K562 (cell line): ENCODE measurements around the gene AMT. TPM values are rescaled to one million over a fixed set of nuclear protein-coding genes. Genes with fewer than 3 reads are reported as not detected.

Experiments used
- EP400 ChIP-seq: fragments of 450-650 bp; IDR thresholded peaks from 2 replicates; pipeline ENCODE4 v1.6.1; 2017; ENCODE audit warnings: antibody characterized with exemption, mild to moderate bottlenecking, moderate library complexity
- ETS2 ChIP-seq: IDR thresholded peaks from 2 replicates; pipeline ENCODE4 v1.6.1; 2016; ENCODE audit warnings: borderline replicate concordance, missing genetic modification characterization, mild to moderate bottlenecking, moderate library complexity, missing compliant biosample characterization; ENCODE audit not compliant: poor library complexity, severe bottlenecking
- HMGN3 ChIP-seq: IDR thresholded peaks from 2 replicates; pipeline ENCODE4 v1.6.1; 2011; ENCODE audit warnings: borderline replicate concordance, low read depth, mild to moderate bottlenecking, mixed read lengths, low read length; ENCODE audit not compliant: insufficient read length; ENCODE audit errors: extremely low read depth
- HNRNPLL ChIP-seq: fragments of 200-400 bp; formaldehyde crosslinking; IDR thresholded peaks from 2 replicates; pipeline ENCODE4 v1.6.1; 2017; ENCODE audit warnings: low read length, low read depth, mild to moderate bottlenecking; ENCODE audit not compliant: poor library complexity, severe bottlenecking
- ILK ChIP-seq: fragments of 450-650 bp; IDR thresholded peaks from 2 replicates; pipeline ENCODE4 v1.6.1; 2016; ENCODE audit warnings: missing genetic modification characterization, low read depth, mild to moderate bottlenecking, missing compliant biosample characterization, moderate library complexity, borderline replicate concordance
- MAZ ChIP-seq, 2 experiments: fragments of 450-650 bp in 1 of 2; sonication (generic) in 1 of 2; formaldehyde crosslinking; IDR thresholded peaks in 1 of 2; conservative IDR thresholded peaks in 1 of 2; 2 replicates each; pipeline versions ENCODE4 v1.4.0 to v1.5.0; 2020; ENCODE audit warnings: mild to moderate bottlenecking in 1 of 2, missing genetic modification reagents in 1 of 2
- NCOA1 ChIP-seq: fragments of 450-650 bp; IDR thresholded peaks from 2 replicates; pipeline ENCODE4 v1.6.1; 2016; ENCODE audit warnings: low read depth
- PHF20 ChIP-seq: fragments of 450-650 bp; IDR thresholded peaks from 2 replicates; pipeline ENCODE4 v1.6.1; 2018; ENCODE audit not compliant: partially characterized antibody
- POLR2AphosphoS2 ChIP-seq: IDR thresholded peaks from 2 replicates; pipeline ENCODE4 v1.6.1; 2012; ENCODE audit warnings: low read length, improper control_type of control experiment
- RB1 ChIP-seq: fragments of 450-650 bp; IDR thresholded peaks from 2 replicates; pipeline ENCODE4 v1.6.1; 2017; ENCODE audit warnings: low read depth, mild to moderate bottlenecking
- RBM25 ChIP-seq: fragments of 200-400 bp; formaldehyde crosslinking; IDR thresholded peaks from 2 replicates; pipeline ENCODE4 v1.6.1; 2018; ENCODE audit warnings: low read length, low read depth, moderate library complexity; ENCODE audit not compliant: severe bottlenecking
- SETDB1 ChIP-seq: IDR thresholded peaks from one replicate; pipeline ENCODE4 v1.6.1; 2012; ENCODE audit warnings: low read length, control low read depth, inconsistent platforms
- SRF ChIP-seq, 2 experiments: fragments of 250-450, 450-650 bp in 1 of 2; sonication (Bioruptor Pico) in 1 of 2; sonication (generic) in 1 of 2; formaldehyde crosslinking; IDR thresholded peaks; 2 replicates each; pipeline versions ENCODE4 v1.5.0 to v1.5.1; 2020 to 2022; ENCODE audit warnings: mild to moderate bottlenecking in 1 of 2, missing genetic modification reagents in 1 of 2
- TBP ChIP-seq: optimal IDR thresholded peaks from 2 replicates; pipeline ENCODE3; 2011; ENCODE audit warnings: low read depth, low read length, improper control_type of control experiment
- ZNF232 ChIP-seq: sonication (generic); formaldehyde crosslinking; IDR thresholded peaks from 2 replicates; pipeline ENCODE4 v1.8.0; 2022; ENCODE audit warnings: mild to moderate bottlenecking, missing genetic modification reagents
- ZNF347 ChIP-seq: fragments of 450-650 bp; formaldehyde crosslinking; IDR thresholded peaks from 2 replicates; pipeline ENCODE4 v1.4.0; 2020; ENCODE audit warnings: low read depth, mild to moderate bottlenecking, moderate library complexity
- polyA plus RNA-seq, 8 experiments: library from polyadenylated mRNA; depleted of rRNA in 4 of 8; stranded (reverse) in 5 of 8; unstranded in 3 of 8; fragments of >200 nt; fragmentation: Nextera tagmentation in 2 of 8; fragmentation: Illumina TruSeq in 1 of 8; extraction: Ambion mirVana in 2 of 8; extraction: Trizol in 1 of 8; gene quantifications; 2 replicates each; pipeline versions ENCODE4 v1.2.1 to v1.2.3, GENCODE V29; 2011 to 2014; ENCODE audit warnings: inconsistent platforms in 1 of 8, missing spikeins in 1 of 8
- total RNA-seq, 7 experiments: library from RNA; depleted of rRNA in 6 of 7; stranded (reverse); fragments of >200 nt in 6 of 7; fragmentation: Illumina TruSeq in 2 of 7; extraction: Trizol in 2 of 7; gene quantifications; 2 replicates each; pipeline versions ENCODE4 v1.2.1 to v1.2.3, GENCODE V29; 2011 to 2021; ENCODE audit warnings: low replicate concordance in 1 of 7
- TF ChIP-seq, protein P1 (sequence below): fragments of 250-450 bp; sonication (Bioruptor Pico); IDR thresholded peaks from 2 replicates; pipeline ENCODE4 v1.4.0; 2020
- TF ChIP-seq, protein P2 (sequence below): fragments of 250-450 bp; sonication (Bioruptor Pico); IDR thresholded peaks from 2 replicates; pipeline ENCODE4 v1.5.0; 2020; ENCODE audit warnings: mild to moderate bottlenecking
- TF ChIP-seq, protein P3 (sequence below): fragments of 250-450 bp; sonication (Bioruptor Pico); IDR thresholded peaks from 2 replicates; pipeline ENCODE4 v1.8.0; 2022; ENCODE audit warnings: moderate library complexity, mild to moderate bottlenecking, inconsistent platforms

The AMT gene
- total and polyA plus RNA-seq, 9 of the 15 experiments (the other 6 are each of a cell fraction or from before 2014, with no cell fraction given): 0.14 to 2.1 (median 0.52) TPM

DNA sequence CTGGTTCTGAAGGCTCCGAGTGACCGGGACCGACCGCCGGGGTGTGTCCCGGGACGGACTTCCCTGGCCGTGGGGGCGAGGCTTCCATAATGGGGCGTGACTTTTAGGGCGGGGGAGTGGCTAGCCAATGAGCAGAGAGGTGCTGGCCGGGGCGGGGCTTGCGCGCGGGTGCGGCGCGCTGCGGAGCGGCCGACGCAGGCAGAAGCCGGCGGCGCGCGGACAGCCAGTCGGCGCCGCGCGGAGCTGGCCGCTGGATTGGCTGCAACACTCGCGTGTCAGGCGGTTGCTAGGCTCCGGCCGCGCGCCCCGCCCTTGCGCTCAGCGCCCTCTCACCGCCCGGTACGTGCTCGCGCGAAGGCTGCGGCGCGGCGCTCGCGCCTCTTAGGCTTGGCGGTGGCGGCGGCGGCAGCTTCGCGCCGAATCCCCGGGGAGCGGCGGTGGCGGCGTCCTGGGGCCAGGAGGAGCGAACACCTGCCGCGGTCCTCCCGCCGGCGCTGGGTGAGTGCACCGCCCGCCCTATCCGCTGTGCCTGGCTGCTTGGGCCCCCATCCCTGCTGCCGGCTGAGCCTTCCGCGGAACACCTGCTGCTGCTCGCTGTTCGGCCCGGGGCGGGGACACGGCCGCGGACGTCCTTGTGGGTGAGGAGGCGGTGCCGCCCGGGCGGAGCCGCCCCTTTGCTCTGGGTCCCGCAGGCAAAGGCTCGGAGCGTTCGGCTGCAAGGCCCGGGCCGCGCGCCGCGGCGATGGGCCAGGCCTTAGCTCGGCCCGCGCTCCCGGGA lies 47.9 kb upstream of the AMT start, which contains the start of gene DAG1 (continued):
- TF ChIP-seq, protein P1, sequence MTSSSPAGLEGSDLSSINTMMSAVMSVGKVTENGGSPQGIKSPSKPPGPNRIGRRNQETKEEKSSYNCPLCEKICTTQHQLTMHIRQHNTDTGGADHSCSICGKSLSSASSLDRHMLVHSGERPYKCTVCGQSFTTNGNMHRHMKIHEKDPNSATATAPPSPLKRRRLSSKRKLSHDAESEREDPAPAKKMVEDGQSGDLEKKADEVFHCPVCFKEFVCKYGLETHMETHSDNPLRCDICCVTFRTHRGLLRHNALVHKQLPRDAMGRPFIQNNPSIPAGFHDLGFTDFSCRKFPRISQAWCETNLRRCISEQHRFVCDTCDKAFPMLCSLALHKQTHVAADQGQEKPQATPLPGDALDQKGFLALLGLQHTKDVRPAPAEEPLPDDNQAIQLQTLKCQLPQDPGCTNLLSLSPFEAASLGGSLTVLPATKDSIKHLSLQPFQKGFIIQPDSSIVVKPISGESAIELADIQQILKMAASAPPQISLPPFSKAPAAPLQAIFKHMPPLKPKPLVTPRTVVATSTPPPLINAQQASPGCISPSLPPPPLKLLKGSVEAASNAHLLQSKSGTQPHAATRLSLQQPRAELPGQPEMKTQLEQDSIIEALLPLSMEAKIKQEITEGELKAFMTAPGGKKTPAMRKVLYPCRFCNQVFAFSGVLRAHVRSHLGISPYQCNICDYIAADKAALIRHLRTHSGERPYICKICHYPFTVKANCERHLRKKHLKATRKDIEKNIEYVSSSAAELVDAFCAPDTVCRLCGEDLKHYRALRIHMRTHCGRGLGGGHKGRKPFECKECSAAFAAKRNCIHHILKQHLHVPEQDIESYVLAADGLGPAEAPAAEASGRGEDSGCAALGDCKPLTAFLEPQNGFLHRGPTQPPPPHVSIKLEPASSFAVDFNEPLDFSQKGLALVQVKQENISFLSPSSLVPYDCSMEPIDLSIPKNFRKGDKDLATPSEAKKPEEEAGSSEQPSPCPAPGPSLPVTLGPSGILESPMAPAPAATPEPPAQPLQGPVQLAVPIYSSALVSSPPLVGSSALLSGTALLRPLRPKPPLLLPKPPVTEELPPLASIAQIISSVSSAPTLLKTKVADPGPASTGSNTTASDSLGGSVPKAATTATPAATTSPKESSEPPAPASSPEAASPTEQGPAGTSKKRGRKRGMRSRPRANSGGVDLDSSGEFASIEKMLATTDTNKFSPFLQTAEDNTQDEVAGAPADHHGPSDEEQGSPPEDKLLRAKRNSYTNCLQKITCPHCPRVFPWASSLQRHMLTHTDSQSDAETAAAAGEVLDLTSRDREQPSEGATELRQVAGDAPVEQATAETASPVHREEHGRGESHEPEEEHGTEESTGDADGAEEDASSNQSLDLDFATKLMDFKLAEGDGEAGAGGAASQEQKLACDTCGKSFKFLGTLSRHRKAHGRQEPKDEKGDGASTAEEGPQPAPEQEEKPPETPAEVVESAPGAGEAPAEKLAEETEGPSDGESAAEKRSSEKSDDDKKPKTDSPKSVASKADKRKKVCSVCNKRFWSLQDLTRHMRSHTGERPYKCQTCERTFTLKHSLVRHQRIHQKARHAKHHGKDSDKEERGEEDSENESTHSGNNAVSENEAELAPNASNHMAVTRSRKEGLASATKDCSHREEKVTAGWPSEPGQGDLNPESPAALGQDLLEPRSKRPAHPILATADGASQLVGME: 0 out of 2 replicates have a peak, but pooled peaks have one; percentile 26
- TF ChIP-seq HNRNPLL (peak; percentile 54), SETDB1 (no peak), EP400 (peak; percentile 25; the same call in 1 of the 2 replicates), HMGN3 (peak; percentile 7), NCOA1 (no peak), ZNF347 (CRISPR knock-in tag) (no peak), PHF20 (no peak), RB1 (peak; percentile 60), TBP (peak; percentile 17), SRF (CRISPR knock-in tag; IDR thresholded peaks at IDR 0.05) (no peak), ETS2 (tag) (no peak), MAZ (CRISPR knock-in tag; conservative IDR thresholded peaks at IDR 0.05 in 1 of 2, IDR thresholded peaks at IDR 0.05 in 1 of 2) (peak in 1 of 2 experiments; percentile 45; a peak in 2 of 4 replicates), POLR2AphosphoS2 (no peak), ILK (no peak), RBM25 (peak; percentile 82), ZNF232 (CRISPR knock-in tag) (no peak)
- TF ChIP-seq, protein P2, sequence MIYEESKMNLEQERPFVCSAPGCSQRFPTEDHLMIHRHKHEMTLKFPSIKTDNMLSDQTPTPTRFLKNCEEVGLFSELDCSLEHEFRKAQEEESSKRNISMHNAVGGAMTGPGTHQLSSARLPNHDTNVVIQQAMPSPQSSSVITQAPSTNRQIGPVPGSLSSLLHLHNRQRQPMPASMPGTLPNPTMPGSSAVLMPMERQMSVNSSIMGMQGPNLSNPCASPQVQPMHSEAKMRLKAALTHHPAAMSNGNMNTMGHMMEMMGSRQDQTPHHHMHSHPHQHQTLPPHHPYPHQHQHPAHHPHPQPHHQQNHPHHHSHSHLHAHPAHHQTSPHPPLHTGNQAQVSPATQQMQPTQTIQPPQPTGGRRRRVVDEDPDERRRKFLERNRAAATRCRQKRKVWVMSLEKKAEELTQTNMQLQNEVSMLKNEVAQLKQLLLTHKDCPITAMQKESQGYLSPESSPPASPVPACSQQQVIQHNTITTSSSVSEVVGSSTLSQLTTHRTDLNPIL: no peak
- TF ChIP-seq, protein P3, sequence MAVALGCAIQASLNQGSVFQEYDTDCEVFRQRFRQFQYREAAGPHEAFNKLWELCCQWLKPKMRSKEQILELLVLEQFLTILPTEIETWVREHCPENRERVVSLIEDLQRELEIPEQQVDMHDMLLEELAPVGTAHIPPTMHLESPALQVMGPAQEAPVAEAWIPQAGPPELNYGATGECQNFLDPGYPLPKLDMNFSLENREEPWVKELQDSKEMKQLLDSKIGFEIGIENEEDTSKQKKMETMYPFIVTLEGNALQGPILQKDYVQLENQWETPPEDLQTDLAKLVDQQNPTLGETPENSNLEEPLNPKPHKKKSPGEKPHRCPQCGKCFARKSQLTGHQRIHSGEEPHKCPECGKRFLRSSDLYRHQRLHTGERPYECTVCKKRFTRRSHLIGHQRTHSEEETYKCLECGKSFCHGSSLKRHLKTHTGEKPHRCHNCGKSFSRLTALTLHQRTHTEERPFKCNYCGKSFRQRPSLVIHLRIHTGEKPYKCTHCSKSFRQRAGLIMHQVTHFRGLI (CRISPR knock-in tag): no peak
